HepG2 (cell line): ENCODE measurements around the gene GTF2B. TPM values are rescaled to one million over a fixed set of nuclear protein-coding genes. Genes with fewer than 3 reads are reported as not detected.

Experiments
- ADNP ChIP-seq: sonication (generic); formaldehyde crosslinking; IDR thresholded peaks from 2 replicates; pipeline ENCODE4 v1.4.0; 2020; ENCODE audit warnings: missing genetic modification reagents
- CREM ChIP-seq, 2 experiments: sonication (generic) in 1 of 2; formaldehyde crosslinking in 1 of 2; IDR thresholded peaks; 2 replicates each; pipeline versions ENCODE4 v1.4.0 to v1.6.1; 2016 to 2020; ENCODE audit warnings: antibody characterized with exemption in 1 of 2, mild to moderate bottlenecking in 1 of 2, missing genetic modification reagents in 1 of 2
- DPF2 ChIP-seq: sonication (generic); formaldehyde crosslinking; IDR thresholded peaks from 2 replicates; pipeline ENCODE4 v1.4.0; 2020; ENCODE audit warnings: mild to moderate bottlenecking, low read depth, missing genetic modification reagents, borderline replicate concordance
- GFI1 ChIP-seq: sonication (generic); formaldehyde crosslinking; IDR thresholded peaks from 2 replicates; pipeline ENCODE4 v1.5.0; 2020; ENCODE audit warnings: missing genetic modification reagents, mild to moderate bottlenecking, borderline replicate concordance
- HOXA7 ChIP-seq: sonication (generic); formaldehyde crosslinking; IDR thresholded peaks from 2 replicates; pipeline ENCODE4 v1.8.1; 2022; ENCODE audit warnings: mild to moderate bottlenecking, missing genetic modification reagents, moderate library complexity
- KLF13 ChIP-seq: sonication (generic); formaldehyde crosslinking; IDR thresholded peaks from 2 replicates; pipeline ENCODE4 v1.4.0; 2020; ENCODE audit warnings: mild to moderate bottlenecking, missing genetic modification reagents
- KLF6 ChIP-seq: IDR thresholded peaks from 2 replicates; pipeline ENCODE4 v1.8.0; 2016; ENCODE audit warnings: missing biosample characterization, missing genetic modification reagents
- NR3C1 ChIP-seq: sonication (generic); formaldehyde crosslinking; IDR thresholded peaks from 2 replicates; pipeline ENCODE4 v1.4.0; 2020; ENCODE audit warnings: missing genetic modification reagents
- POLR2G ChIP-seq: fragments of 200-400 bp; formaldehyde crosslinking; IDR thresholded peaks from 2 replicates; pipeline ENCODE4 v1.6.1; 2018; ENCODE audit warnings: mild to moderate bottlenecking, low read depth, low read length, moderate library complexity
- SATB2 ChIP-seq: sonication (generic); formaldehyde crosslinking; IDR thresholded peaks from 2 replicates; pipeline ENCODE4 v1.5.0; 2020; ENCODE audit warnings: missing genetic modification reagents
- SETDB1 ChIP-seq: sonication (generic); formaldehyde crosslinking; IDR thresholded peaks from 2 replicates; pipeline ENCODE4 v1.5.1; 2020; ENCODE audit warnings: missing genetic modification reagents, mild to moderate bottlenecking, borderline replicate concordance
- SOX13 ChIP-seq, 3 experiments: fragments of 450-650 bp in 1 of 3; sonication (generic) in 1 of 3; formaldehyde crosslinking in 1 of 3; IDR thresholded peaks in 2 of 3; conservative IDR thresholded peaks in 1 of 3; 2 replicates each; pipeline versions ENCODE4 v1.5.0 to v1.6.1; 2016 to 2020; ENCODE audit warnings: antibody characterized with exemption in 1 of 3, mild to moderate bottlenecking in 1 of 3, missing compliant biosample characterization in 1 of 3, missing genetic modification reagents in 1 of 3, moderate library complexity in 1 of 3
- TBX3 ChIP-seq: fragments of 450-650 bp; IDR thresholded peaks from 2 replicates; pipeline ENCODE4 v1.6.1; 2017; ENCODE audit warnings: antibody characterized with exemption, mild to moderate bottlenecking, inconsistent platforms, borderline replicate concordance
- ZNF232 ChIP-seq: sonication (generic); formaldehyde crosslinking; IDR thresholded peaks from 2 replicates; pipeline ENCODE4 v1.4.0; 2020; ENCODE audit warnings: missing genetic modification reagents, borderline replicate concordance
- ZNF30 ChIP-seq: sonication (generic); formaldehyde crosslinking; IDR thresholded peaks from 2 replicates; pipeline ENCODE4 v1.5.0; 2020; ENCODE audit warnings: mild to moderate bottlenecking, missing genetic modification reagents
- ZNF326 ChIP-seq: sonication (generic); formaldehyde crosslinking; IDR thresholded peaks from 2 replicates; pipeline ENCODE4 v1.4.0; 2020; ENCODE audit warnings: missing genetic modification reagents, borderline replicate concordance
- ZNF430 ChIP-seq: sonication (generic); formaldehyde crosslinking; IDR thresholded peaks from 2 replicates; pipeline ENCODE4 v1.9.0; 2021; ENCODE audit warnings: mild to moderate bottlenecking, missing genetic modification reagents
- ZNF446 ChIP-seq: sonication (generic); formaldehyde crosslinking; IDR thresholded peaks from 2 replicates; pipeline ENCODE4 v1.5.0; 2020; ENCODE audit warnings: mild to moderate bottlenecking, missing genetic modification reagents
- ZNF678 ChIP-seq: sonication (generic); formaldehyde crosslinking; IDR thresholded peaks from 2 replicates; pipeline ENCODE4 v1.4.0; 2020; ENCODE audit warnings: mild to moderate bottlenecking, missing genetic modification reagents
- ZNF7 ChIP-seq: IDR thresholded peaks from 2 replicates; pipeline ENCODE4 v1.6.1; 2016; ENCODE audit warnings: missing biosample characterization, missing genetic modification reagents
- ZSCAN30 ChIP-seq: sonication (generic); formaldehyde crosslinking; IDR thresholded peaks from 2 replicates; pipeline ENCODE4 v1.5.0; 2020; ENCODE audit warnings: mild to moderate bottlenecking, missing genetic modification reagents
- ZXDC ChIP-seq: sonication (generic); formaldehyde crosslinking; IDR thresholded peaks from 2 replicates; pipeline ENCODE4 v1.5.0; 2020; ENCODE audit warnings: mild to moderate bottlenecking, missing genetic modification reagents
- polyA plus RNA-seq, 8 experiments: library from polyadenylated mRNA; depleted of rRNA in 3 of 8; stranded (reverse) in 7 of 8; unstranded in 1 of 8; fragments of >200 nt; fragmentation: Illumina TruSeq in 4 of 8; extraction: Trizol in 4 of 8; gene quantifications; 2 replicates each; pipeline versions ENCODE4 v1.2.1 to v1.2.3, GENCODE V29; 2011 to 2016; ENCODE audit warnings: low read depth in 4 of 8, missing spikeins in 1 of 8, mixed read lengths in 1 of 8; ENCODE audit not compliant: insufficient read depth in 1 of 8
- total RNA-seq, 5 experiments: library from RNA; depleted of rRNA; stranded (reverse); fragments of >200 nt; fragmentation: Illumina TruSeq; extraction: Trizol; gene quantifications; 2 replicates each; pipeline ENCODE4 v1.2.3, GENCODE V29; 2016; ENCODE audit warnings: low read depth in 1 of 5
- TF ChIP-seq, protein P1 (sequence below): sonication (generic); formaldehyde crosslinking; conservative IDR thresholded peaks from 2 replicates; pipeline ENCODE4 v1.4.0; 2020; ENCODE audit warnings: missing genetic modification reagents
- TF ChIP-seq, protein P2 (sequence below): sonication (generic); formaldehyde crosslinking; IDR thresholded peaks from 2 replicates; pipeline ENCODE4 v1.8.0; 2022; ENCODE audit warnings: mild to moderate bottlenecking, missing genetic modification reagents

The GTF2B gene
- total and polyA plus RNA-seq, 2 of the 13 experiments (the other 11 are each of a cell fraction or from before 2014, with no cell fraction given), result 31.5 to 43.4 TPM

GRCh38 chr1:88935522-88936222, 44.3 kb upstream of the GTF2B start (continued):
- TF ChIP-seq SATB2 (CRISPR knock-in tag), result 0 out of 2 replicates have a peak, but pooled peaks have one; percentile 34
- TF ChIP-seq ZSCAN30, result no peak
- no peak for TF ChIP-seq ZNF678 (CRISPR knock-in tag)
- TF ChIP-seq SOX13 (IDR thresholded peaks at IDR 0.05), result no peak
- peak in 1 of 2 experiments; percentile 90; a peak in 2 of 4 replicates for TF ChIP-seq SOX13 (CRISPR knock-in tag; conservative IDR thresholded peaks at IDR 0.05 in 1 of 2, IDR thresholded peaks at IDR 0.05 in 1 of 2)
- TF ChIP-seq DPF2 (CRISPR knock-in tag), result no peak
- no peak for TF ChIP-seq ZNF326 (CRISPR knock-in tag)
- TF ChIP-seq ZNF446, result no peak
- no peak for TF ChIP-seq ZNF430 (CRISPR knock-in tag)
- no peak for TF ChIP-seq KLF6 (CRISPR knock-in tag)
- no peak for TF ChIP-seq CREM (IDR thresholded peaks at IDR 0.05)
- no peak for TF ChIP-seq CREM (CRISPR knock-in tag; IDR thresholded peaks at IDR 0.05)
- no peak for TF ChIP-seq ZNF7
- peak; percentile 46; the same call in 1 of the 2 replicates for TF ChIP-seq TBX3
- TF ChIP-seq KLF13, result no peak
- TF ChIP-seq GFI1, result no peak
- TF ChIP-seq ZNF30 (CRISPR knock-in tag), result no peak
- TF ChIP-seq ADNP (CRISPR knock-in tag), result no peak
- TF ChIP-seq, protein P1, sequence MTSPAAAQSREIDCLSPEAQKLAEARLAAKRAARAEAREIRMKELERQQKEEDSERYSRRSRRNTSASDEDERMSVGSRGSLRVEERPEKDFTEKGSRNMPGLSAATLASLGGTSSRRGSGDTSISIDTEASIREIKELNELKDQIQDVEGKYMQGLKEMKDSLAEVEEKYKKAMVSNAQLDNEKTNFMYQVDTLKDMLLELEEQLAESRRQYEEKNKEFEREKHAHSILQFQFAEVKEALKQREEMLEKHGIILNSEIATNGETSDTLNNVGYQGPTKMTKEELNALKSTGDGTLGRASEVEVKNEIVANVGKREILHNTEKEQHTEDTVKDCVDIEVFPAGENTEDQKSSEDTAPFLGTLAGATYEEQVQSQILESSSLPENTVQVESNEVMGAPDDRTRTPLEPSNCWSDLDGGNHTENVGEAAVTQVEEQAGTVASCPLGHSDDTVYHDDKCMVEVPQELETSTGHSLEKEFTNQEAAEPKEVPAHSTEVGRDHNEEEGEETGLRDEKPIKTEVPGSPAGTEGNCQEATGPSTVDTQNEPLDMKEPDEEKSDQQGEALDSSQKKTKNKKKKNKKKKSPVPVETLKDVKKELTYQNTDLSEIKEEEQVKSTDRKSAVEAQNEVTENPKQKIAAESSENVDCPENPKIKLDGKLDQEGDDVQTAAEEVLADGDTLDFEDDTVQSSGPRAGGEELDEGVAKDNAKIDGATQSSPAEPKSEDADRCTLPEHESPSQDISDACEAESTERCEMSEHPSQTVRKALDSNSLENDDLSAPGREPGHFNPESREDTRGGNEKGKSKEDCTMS (CRISPR knock-in tag), result no peak
- no peak for TF ChIP-seq ZNF232 (CRISPR knock-in tag)
- TF ChIP-seq, protein P2, sequence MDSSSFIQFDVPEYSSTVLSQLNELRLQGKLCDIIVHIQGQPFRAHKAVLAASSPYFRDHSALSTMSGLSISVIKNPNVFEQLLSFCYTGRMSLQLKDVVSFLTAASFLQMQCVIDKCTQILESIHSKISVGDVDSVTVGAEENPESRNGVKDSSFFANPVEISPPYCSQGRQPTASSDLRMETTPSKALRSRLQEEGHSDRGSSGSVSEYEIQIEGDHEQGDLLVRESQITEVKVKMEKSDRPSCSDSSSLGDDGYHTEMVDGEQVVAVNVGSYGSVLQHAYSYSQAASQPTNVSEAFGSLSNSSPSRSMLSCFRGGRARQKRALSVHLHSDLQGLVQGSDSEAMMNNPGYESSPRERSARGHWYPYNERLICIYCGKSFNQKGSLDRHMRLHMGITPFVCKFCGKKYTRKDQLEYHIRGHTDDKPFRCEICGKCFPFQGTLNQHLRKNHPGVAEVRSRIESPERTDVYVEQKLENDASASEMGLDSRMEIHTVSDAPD, result 0 out of 2 replicates have a peak, but pooled peaks have one; percentile 43
- no peak for TF ChIP-seq HOXA7
- no peak for TF ChIP-seq POLR2G
- TF ChIP-seq ZXDC (CRISPR knock-in tag), result no peak
- TF ChIP-seq NR3C1 (CRISPR knock-in tag), result no peak
- no peak for TF ChIP-seq SETDB1 (CRISPR knock-in tag)
